ENCODE measurements around the gene LHFPL3. TPM values are rescaled to one million over a fixed set of nuclear protein-coding genes. Genes with fewer than 3 reads are reported as not detected.

Gene LHFPL3
- total and polyA plus RNA-seq, 7 donors: 0.17 to 0.55 (median 0.36) TPM; not detected in 4

GRCh38 chr7:104499975-104500374 is 171.6 kb downstream of the LHFPL3 start:
- no peaks in the 10 kb centered on the region for H3K9me3 ChIP-seq
- no peak overlapping the region for H3K4me3 ChIP-seq
- no peaks in the 10 kb centered on the region for H3K36me3 ChIP-seq
- no peak overlapping the region for H3K27ac ChIP-seq
- TF ChIP-seq CTCF (IDR thresholded peaks at IDR 0.05) (no peak), POLR2A (IDR thresholded peaks at IDR 0.05) (no peak), EP300 (IDR thresholded peaks at IDR 0.05) (no peak), POLR2AphosphoS5 (IDR thresholded peaks at IDR 0.05) (no peak)
- intact Hi-C loops (cut with DNase I): no loop called here
- no peak for DNase-seq
- H3K27me3 ChIP-seq: no peaks in the 10 kb centered on the region
- 88 to 89% methylated on average over 5 of the region's 5 CpGs for WGBS, 2 donors
- H3K4me1 ChIP-seq: no peaks in the 10 kb centered on the region

GRCh38 chr7:104509874-104510273 is 181.5 kb downstream of the LHFPL3 start:
- intact Hi-C loops (cut with DNase I): no loop called here
- Histone ChIP-seq H3K27me3 (no peaks in the 10 kb centered on the region), H3K4me1 (no peaks in the 10 kb centered on the region), H3K9me3 (no peaks in the 10 kb centered on the region), H3K4me3 (no peak overlapping the region), H3K36me3 (no peaks in the 10 kb centered on the region), H3K27ac (no peak overlapping the region)
- TF ChIP-seq POLR2AphosphoS5 (IDR thresholded peaks at IDR 0.05) (no peak), EP300 (IDR thresholded peaks at IDR 0.05) (no peak), POLR2A (IDR thresholded peaks at IDR 0.05) (no peak), CTCF (IDR thresholded peaks at IDR 0.05) (no peak)
- no peak for DNase-seq

- intact Hi-C loops (cut with DNase I): no loop called here
- no peak for TF ChIP-seq EP300 (IDR thresholded peaks at IDR 0.05)
- TF ChIP-seq POLR2A (IDR thresholded peaks at IDR 0.05): no peak
- no peak for TF ChIP-seq CTCF (IDR thresholded peaks at IDR 0.05)
- TF ChIP-seq POLR2AphosphoS5 (IDR thresholded peaks at IDR 0.05): no peak
These were observed 196.4 kb downstream of the LHFPL3 start for GRCh38 chr7:104524853-104525252.

GRCh38 chr7:104528142-104528541 is 199.7 kb downstream of the LHFPL3 start:
- H3K36me3 ChIP-seq: no peaks in the 10 kb centered on the region
- intact Hi-C loops (cut with DNase I): no loop called here
- TF ChIP-seq EP300 (IDR thresholded peaks at IDR 0.05) (no peak), POLR2AphosphoS5 (IDR thresholded peaks at IDR 0.05) (no peak)

More at GRCh38 chr7:104524853-104525252, 196.4 kb downstream of the LHFPL3 start:
- H3K27me3 ChIP-seq: no peaks in the 10 kb centered on the region
- peaks cover 0 to 1% (median 0%) of the 10 kb centered on the region in 4 donors for H3K9me3 ChIP-seq
- H3K27ac ChIP-seq: no peak overlapping the region
- no peak for DNase-seq
- H3K36me3 ChIP-seq: no peaks in the 10 kb centered on the region
- no peaks in the 10 kb centered on the region for H3K4me1 ChIP-seq
- WGBS, 2 donors: 80 to 90% methylated on average over 3 of the region's 3 CpGs
- H3K4me3 ChIP-seq: no peak overlapping the region

GRCh38 chr7:104529567-104529966 is 201.2 kb downstream of the LHFPL3 start:
- Histone ChIP-seq H3K27ac (no peak overlapping the region), H3K4me1 (no peaks in the 10 kb centered on the region), H3K9me3 (peaks cover 0 to 1% (median 0%) of the 10 kb centered on the region in 4 donors), H3K27me3 (no peaks in the 10 kb centered on the region), H3K4me3 (no peak overlapping the region), H3K36me3 (no peaks in the 10 kb centered on the region)
- intact Hi-C loops (cut with DNase I): no loop called here
- WGBS, 2 donors: 74 to 79% methylated on average over 2 of the region's 2 CpGs
- no peak for DNase-seq
- no peak for TF ChIP-seq POLR2AphosphoS5 (IDR thresholded peaks at IDR 0.05)
- TF ChIP-seq POLR2A (IDR thresholded peaks at IDR 0.05): no peak
- no peak for TF ChIP-seq CTCF (IDR thresholded peaks at IDR 0.05)
- TF ChIP-seq EP300 (IDR thresholded peaks at IDR 0.05): no peak

More at GRCh38 chr7:104528142-104528541, 199.7 kb downstream of the LHFPL3 start:
- Histone ChIP-seq H3K4me3 (no peak overlapping the region), H3K27ac (no peak overlapping the region), H3K27me3 (no peaks in the 10 kb centered on the region), H3K4me1 (no peaks in the 10 kb centered on the region), H3K9me3 (peaks cover 0 to 1% (median 0%) of the 10 kb centered on the region in 4 donors)
- no peak for DNase-seq
